Measurements from ENCODE around the gene RAPGEF1. TPM values are rescaled to one million over a fixed set of nuclear protein-coding genes. Genes with fewer than 3 reads are reported as not detected.

RAPGEF1 gene
- total RNA-seq, 1 donor from 2014 or later = 146 TPM

GRCh38 chr9:131740898-131741297 lies 1.0 kb upstream of the RAPGEF1 start:
- no peak overlapping the region for H3K27ac ChIP-seq
- no peak overlapping the region for H3K4me3 ChIP-seq
- H3K4me1 ChIP-seq = peaks cover 40% of the 10 kb centered on the region
- no peaks in the 10 kb centered on the region for H3K27me3 ChIP-seq (ENCODE audit: low read depth)
- intact Hi-C loops (cut with DNase I) = loop anchor here (5.0 kb wide), 1 partner anchor 149 kb away; no protein-coding TSS in a partner anchor
- no peak for ATAC-seq
- no peaks in the 10 kb centered on the region for H3K9me3 ChIP-seq
- no peak for TF ChIP-seq CTCF (IDR thresholded peaks at IDR 0.05)
- no peaks in the 10 kb centered on the region for H3K36me3 ChIP-seq
- peak; percentile 45 for DNase-seq

- Histone ChIP-seq H3K4me1 (peaks cover 55% of the 10 kb centered on the region), H3K4me3 (peak overlapping the region; percentile 68), H3K27ac (peak overlapping the region; percentile 91), H3K36me3 (no peaks in the 10 kb centered on the region), H3K27me3 (ENCODE audit: low read depth) (no peaks in the 10 kb centered on the region), H3K9me3 (no peaks in the 10 kb centered on the region)
- ATAC-seq = peak; percentile 53 to 71
- no peak for TF ChIP-seq CTCF (IDR thresholded peaks at IDR 0.05)
- peak; percentile 71 for DNase-seq
- intact Hi-C loops (cut with DNase I) = loop anchor here (10.0 kb wide), 1 partner anchor 85 kb away; no protein-coding TSS in a partner anchor
Measured at GRCh38 chr9:131739133-131739958, 530 bp downstream of the RAPGEF1 start.

GRCh38 chr9:131738293-131739132 lies 1.4 kb downstream of the RAPGEF1 start:
- intact Hi-C loops (cut with DNase I) = loop anchor here (10.0 kb wide), 1 partner anchor 84 kb away; no protein-coding TSS in a partner anchor
- Histone ChIP-seq H3K27ac (peak overlapping the region; percentile 91), H3K4me1 (peaks cover 56% of the 10 kb centered on the region)

GRCh38 chr9:131737426-131737825 lies 2.5 kb downstream of the RAPGEF1 start:
- H3K36me3 ChIP-seq = no peaks in the 10 kb centered on the region
- peak overlapping the region; percentile 68 for H3K4me3 ChIP-seq
- peak overlapping the region; percentile 91 for H3K27ac ChIP-seq
- no peaks in the 10 kb centered on the region for H3K9me3 ChIP-seq
- ATAC-seq (no peak), DNase-seq (peak; percentile 37)
- no peak for TF ChIP-seq CTCF (IDR thresholded peaks at IDR 0.05)
- no peaks in the 10 kb centered on the region for H3K27me3 ChIP-seq (ENCODE audit: low read depth)
- intact Hi-C loops (cut with DNase I) = loop anchor here (10.0 kb wide), 1 partner anchor 83 kb away; no protein-coding TSS in a partner anchor
- peaks cover 64% of the 10 kb centered on the region for H3K4me1 ChIP-seq

More at GRCh38 chr9:131738293-131739132, 1.4 kb downstream of the RAPGEF1 start:
- no peaks in the 10 kb centered on the region for H3K27me3 ChIP-seq (ENCODE audit: low read depth)
- peak; percentile 50 for DNase-seq
- ATAC-seq = peak; percentile 5 to 43
- H3K4me3 ChIP-seq = peak overlapping the region; percentile 68
- H3K9me3 ChIP-seq = no peaks in the 10 kb centered on the region
- TF ChIP-seq CTCF (IDR thresholded peaks at IDR 0.05) = no peak
- no peaks in the 10 kb centered on the region for H3K36me3 ChIP-seq

- Histone ChIP-seq H3K9me3 (no peaks in the 10 kb centered on the region), H3K4me1 (peaks cover 74% of the 10 kb centered on the region), H3K27ac (peak overlapping the region; percentile 91), H3K27me3 (ENCODE audit: low read depth) (no peaks in the 10 kb centered on the region), H3K4me3 (no peak overlapping the region), H3K36me3 (no peaks in the 10 kb centered on the region)
- no peak for DNase-seq
- intact Hi-C loops (cut with DNase I) = loop anchor here (10.0 kb wide), 1 partner anchor 82 kb away; no protein-coding TSS in a partner anchor
- no peak for ATAC-seq
- no peak for TF ChIP-seq CTCF (IDR thresholded peaks at IDR 0.05)
Measured at GRCh38 chr9:131736431-131736830, 3.4 kb downstream of the RAPGEF1 start.
